Jurkat, Clone E6-1 (cell line): Measurements from ENCODE around the gene SCAMP2.

ENCODE experiments used
- DNase-seq: peaks from one replicate; pipeline ENCODE4 v3.0.0-alpha.2; 2011; ENCODE audit warnings: low read depth, low spot score
- H3K4me3 ChIP-seq: 2 replicates; pipeline ENCODE4 v1.5.1; 2011; ENCODE audit warnings: mild to moderate bottlenecking, low read length, control low read depth, moderate library complexity

SCAMP2 gene

DNA sequence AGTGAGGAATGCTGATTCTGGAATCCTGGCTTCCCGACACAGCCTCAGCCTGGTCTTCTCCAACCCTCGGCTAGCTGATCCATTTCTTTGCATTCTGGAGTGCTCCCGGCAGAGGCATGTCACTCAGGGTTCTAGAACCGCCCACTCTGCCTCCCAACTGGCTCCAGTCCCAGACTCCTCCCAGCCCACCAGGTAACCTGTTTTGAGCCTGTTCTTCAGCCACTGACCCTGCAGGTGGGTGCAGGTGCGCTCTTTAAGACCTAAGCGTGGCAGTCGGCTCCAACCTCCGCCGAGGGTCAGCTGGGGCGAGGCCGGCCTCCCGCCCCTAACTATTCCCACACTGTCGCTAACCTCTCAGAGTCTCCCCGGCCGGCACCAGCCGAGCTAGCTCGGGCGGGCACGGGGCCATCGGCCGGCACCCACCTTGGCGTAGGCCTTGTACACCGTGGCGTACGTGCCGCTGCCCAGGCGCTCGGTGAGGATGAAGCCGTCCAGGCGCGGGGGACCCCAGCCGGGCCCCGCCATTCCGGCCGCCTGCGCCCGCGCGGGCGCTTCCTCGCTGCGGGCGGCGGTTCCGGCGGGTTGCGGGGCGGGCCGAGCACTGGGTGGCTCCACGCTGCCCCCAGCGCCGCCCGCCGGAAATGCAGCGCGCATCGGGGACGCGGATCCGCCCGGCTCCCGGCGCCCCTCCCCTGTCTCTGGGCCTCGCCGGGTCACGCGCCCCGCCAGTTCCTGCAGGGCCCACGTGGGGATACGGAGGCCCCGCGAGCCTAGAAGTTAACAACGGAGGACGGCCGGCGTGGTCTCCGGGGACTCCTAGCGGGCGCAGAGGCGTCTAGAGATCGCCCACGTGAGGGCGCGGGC, 30.4 kb downstream of the SCAMP2 start, which contains the start of gene ULK3:
TSS of gene ULK3 (minus strand) at position 576 of the 864 bp plus-strand sequence. CDS start at position 525, 51 bp downstream.
- peak within 1 kb of the TSS; percentile 86 for H3K4me3 ChIP-seq
- DNase-seq, result peak; percentile 80

DNA sequence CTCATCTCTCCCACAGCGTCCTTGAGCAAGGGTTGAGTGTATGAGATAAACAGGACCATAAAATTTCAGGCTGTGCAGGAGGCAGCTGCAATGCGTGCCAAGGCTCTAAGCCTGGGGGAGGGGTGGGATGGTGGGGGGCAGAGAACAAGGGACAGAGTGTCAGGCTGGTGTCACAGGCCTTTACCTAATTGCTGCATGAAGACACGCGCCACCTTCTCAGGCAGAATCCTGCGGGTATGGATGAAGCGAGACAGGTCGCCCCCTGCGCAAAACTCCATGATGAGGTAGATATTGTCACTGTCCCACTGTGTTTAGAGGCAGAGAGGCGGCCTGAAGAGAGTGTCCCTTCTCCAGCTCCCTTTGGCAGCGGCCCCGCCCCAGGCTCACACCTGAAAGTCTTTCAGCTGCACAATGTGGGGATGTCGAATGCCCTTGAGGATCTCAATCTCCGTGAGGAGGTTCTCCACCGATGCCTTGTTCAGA, 31.2 kb downstream of the SCAMP2 start:
- H3K4me3 ChIP-seq, result peak overlapping the region; percentile 86

DNA sequence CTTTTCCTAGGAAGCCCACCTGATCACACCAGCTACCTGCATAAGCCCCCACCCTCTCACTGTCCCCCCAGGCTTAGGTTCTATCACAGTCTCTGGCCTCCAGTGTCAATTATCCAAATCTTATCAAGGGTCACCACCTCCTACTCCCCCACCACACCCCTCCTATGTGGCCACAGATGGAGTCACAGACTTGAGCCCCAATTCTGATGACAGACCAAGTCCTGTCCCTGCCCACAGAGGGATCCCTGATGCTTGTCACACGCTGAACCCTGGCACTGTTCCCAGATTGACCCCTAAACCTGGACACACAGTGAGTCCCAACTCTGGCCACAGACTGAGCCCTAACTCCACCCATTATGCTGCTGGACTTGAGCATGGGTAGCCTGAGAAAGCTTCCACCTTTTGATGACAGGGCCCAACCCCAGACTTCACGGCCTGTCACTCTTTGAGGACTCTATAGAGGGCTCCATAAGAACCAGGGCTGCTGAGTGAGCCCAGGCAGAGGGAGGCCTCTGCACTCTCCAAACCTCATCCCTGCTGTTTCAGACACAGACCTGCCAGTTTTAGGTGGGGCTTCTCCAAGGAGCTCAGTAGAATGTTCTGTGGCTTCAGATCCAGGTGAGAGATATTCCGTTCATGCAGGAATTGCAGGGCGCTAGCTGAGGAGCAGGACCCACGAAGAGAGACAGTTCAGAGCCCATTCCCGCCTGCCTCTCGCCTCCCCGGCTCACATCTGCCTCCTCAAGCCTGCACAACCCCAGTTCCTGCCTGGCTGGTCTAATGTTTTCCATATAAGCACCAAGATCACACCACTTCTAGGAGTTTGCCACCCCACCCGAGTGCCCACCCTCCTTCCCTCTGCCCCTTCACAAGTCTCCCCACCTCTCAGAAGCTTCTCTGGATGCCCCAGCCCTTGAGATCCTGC, 32.1 kb downstream of the SCAMP2 start:
- DNase-seq, result no peak
- no peak overlapping the region for H3K4me3 ChIP-seq

More for the DNA sequence above, 31.2 kb downstream of the SCAMP2 start:
- DNase-seq, result no peak

DNA sequence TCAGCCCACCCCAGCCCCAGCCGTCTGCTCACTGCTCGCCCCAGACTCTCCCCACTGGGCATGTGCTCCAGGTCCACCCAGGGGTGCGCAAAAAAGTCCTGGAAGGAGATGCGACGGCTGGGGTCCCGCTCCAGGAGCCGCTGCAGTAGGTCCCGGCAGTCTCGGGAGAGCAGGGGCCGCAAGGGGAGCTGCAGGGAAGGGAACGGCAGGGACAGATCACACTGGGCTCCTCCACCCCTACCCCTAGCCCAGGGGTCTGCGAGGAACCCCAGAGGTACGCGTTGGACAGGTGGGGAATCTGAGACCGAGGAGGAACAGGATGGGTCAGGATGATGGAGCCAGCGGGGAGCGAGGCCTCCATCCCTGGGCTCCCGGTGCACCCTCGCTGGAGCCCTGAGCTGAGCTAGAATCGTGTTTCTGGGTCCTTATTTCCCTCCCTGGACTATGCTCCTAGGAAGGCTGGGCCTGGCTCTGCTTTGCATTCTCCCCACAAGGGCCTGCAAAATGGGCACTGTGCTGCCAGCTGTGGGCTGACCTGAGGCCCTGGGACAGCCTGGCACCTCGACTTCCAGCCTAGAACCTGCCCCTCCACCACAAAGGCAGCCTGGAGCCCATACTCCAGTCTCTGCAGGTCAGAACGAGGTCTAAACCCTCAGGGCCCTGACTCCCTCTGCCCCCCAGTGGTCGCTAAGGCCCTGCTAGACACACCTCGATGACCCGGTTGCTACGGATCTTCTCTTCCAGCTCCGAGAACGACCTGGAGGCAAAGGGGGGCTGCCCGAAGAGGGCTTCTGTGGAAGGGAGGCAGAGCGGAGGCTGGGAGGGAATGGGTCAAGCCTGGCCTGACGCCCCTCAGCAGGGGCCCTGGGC, 33.4 kb downstream of the SCAMP2 start:
- H3K4me3 ChIP-seq, result no peak overlapping the region
- DNase-seq, result no peak

DNA sequence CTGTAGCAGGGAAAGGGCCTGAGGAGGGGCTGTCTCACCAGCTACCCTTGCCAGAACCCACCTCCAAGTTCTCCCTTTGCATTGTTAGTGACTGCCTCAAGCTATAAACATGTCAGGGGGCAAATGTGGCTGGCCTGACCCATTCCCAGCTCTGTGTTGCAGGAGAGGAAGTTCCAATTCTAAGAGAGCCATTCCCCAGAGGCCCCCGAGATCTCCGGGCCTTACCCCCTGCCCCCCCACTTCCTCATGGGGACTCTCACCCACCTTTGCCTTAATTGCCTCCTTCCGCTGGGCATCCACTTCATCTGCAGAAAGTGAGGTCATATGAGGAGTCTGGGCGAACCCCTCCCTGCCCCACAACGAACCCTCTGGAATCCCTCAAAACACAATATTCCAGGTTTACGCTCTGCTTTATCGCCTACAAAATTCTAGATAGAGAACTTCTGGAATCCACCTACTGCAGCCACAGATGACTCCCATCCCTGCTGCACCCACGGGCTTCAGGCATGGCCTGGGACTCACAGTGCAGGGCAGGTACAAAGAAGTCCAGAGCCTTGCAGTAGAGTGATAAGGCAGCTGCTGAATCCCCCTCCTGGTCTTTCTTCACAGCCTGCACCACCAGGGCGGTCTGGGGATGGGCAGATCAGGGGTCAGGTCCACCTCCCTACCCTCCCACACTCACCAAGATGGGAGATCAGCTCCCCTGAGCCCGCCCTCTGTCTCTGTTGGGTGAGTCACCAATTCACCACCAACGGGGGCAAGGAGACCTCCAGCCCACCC, 34.2 kb downstream of the SCAMP2 start:
- H3K4me3 ChIP-seq, result no peak overlapping the region
- DNase-seq, result no peak

DNA sequence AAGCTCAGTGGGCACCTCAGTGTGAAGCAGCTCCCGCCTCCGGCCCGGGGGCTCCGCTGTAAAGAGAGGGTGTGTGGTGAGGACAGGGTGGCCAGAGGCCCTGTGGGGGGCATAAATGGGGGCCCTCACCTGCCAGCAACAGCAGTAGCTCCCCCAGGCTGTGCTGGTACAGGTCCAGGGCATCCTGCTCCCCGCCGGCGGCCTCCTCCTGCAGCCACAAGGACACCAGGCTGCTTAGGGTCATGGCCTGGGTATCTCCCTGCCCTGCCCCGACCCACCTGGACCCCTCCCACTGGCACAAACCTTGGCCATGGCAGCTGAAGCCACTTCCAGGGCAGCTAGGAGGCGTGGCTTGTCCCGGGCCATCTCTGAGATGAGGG, 35.0 kb downstream of the SCAMP2 start:
- DNase-seq, result no peak
- no peak overlapping the region for H3K4me3 ChIP-seq

DNA sequence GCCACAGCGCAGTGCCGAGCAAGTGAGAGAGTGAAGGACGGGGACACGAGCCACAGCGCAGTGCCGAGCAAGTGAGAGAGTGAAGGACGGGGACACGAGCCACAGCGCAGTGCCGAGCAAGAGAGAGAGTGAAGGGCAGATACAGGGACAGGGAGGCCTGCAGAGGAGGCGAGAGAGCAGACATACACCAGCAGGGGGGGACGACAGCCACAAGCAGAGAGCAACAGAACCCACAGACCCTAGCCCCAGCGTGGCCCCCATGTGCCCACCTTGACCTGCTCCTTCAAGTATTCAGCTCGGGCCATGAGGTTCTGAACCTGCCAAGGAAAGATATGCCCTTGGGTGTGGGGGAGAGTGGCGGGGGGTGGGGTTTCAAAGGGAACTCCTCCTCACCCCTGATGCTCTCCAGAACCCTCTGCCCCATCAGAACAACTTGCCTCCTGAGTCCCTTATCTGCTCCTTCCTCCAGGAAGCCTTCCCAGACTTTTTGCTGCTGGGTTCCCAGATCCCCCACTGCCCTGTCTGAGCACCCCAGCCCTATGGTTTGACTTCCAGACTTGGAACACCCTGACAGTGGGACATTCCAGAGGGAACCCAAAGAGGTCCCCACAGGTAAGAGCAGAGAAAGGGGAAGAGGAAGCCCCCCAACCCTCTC, 35.6 kb downstream of the SCAMP2 start:
- H3K4me3 ChIP-seq, result no peak overlapping the region
- no peak for DNase-seq

DNA sequence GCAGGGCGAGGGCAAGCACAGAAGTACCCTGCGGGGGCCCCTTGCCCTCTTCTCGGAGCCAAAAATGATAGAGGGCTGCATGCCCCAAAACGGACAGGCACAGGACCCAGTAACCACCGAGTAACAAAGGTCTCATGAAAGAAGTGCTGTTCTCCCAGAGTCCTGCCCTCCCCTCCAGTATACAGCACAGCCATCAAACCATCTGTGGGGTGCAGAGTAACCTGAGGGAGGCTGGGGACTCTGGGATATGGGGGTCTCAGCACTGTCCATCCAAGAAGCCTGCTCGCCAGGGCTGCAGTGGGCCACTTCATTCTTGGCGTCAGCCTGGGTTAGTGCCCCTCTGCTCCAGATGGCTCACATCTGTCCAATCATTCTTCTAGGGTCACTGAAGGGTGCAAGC, 36.3 kb downstream of the SCAMP2 start:
- no peak for DNase-seq
- H3K4me3 ChIP-seq, result no peak overlapping the region

DNA sequence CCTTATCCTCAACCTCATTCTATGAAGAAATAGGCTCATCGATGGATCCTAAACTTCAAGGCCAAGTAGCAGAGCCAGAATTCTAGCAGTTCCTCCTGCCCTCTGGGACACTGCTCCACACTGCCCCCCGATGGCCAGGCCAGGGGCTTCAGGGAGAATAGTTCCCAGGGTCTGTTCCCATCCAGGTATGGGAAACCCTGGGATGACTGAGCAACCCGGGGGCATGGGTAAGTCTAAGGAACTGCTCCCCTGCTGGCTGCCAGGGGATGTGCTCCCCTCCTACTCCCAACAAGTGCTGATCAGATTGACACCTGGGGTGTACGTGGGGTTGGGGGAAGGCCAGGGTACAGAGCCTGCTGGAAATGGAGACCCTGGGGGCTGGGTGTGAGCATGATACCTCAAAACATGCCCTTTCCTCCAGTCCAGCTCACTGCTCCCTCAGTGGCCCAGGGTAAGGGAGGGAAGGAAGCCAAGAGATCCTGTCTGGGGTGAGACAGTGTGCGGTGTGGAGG, 37.8 kb downstream of the SCAMP2 start:
- no peak for DNase-seq
- no peak overlapping the region for H3K4me3 ChIP-seq

DNA sequence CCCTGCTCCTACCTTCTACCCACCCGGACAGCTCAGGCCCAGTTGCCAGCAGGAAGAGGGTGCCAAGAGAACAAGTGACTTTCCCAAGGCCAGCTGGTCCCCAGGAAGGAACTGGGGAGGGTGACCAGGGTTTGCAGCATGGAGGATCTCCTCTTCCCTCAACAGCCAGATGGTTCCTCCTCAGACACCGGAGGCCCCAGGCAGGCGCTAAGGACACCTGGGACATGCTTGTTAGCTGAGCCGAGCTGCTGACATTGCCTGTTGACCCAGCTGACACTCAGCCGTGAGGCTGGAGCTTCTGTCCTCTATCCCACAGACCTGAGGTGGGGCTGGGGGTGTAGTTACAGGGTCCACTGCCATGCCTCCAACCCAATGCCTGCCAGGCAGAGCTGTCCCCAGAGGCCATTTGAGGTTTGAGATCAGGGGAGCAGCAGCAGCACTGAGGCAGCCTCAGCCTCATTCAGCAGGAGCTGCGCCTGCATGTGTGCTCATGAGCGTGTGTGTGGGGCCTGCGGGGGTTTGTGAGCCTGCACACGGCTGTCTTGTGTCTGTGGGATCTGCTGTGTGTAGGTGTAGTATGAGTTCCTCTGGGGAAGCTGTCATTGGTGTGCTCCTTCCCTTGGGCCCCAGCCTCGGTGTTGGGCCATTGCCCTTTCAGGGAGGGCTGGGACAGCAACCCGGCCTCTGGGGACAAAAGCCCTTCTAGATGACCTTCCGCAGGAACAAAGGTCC, 39.6 kb downstream of the SCAMP2 start:
- DNase-seq, result no peak
- H3K4me3 ChIP-seq, result no peak overlapping the region

DNA sequence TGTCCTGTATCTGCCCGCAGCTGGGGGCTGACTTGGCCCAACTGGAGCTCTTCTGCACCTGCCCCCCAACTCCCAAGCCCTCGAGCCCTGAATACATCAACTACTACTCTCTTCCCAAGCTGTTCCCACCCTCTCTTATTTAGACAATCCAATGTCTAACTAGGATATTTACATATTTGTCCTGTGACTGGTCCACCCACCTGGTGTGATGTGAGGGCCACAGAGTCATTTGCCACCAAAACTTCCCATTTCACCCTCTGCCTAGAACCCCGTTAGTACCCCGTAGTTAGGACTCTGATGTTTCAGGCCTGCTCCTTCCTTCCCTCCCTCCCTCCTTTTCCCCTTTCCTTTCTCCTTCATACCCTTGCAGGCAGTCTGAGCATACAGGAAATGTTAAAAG, 40.3 kb downstream of the SCAMP2 start:
- DNase-seq, result no peak
- no peak overlapping the region for H3K4me3 ChIP-seq

DNA sequence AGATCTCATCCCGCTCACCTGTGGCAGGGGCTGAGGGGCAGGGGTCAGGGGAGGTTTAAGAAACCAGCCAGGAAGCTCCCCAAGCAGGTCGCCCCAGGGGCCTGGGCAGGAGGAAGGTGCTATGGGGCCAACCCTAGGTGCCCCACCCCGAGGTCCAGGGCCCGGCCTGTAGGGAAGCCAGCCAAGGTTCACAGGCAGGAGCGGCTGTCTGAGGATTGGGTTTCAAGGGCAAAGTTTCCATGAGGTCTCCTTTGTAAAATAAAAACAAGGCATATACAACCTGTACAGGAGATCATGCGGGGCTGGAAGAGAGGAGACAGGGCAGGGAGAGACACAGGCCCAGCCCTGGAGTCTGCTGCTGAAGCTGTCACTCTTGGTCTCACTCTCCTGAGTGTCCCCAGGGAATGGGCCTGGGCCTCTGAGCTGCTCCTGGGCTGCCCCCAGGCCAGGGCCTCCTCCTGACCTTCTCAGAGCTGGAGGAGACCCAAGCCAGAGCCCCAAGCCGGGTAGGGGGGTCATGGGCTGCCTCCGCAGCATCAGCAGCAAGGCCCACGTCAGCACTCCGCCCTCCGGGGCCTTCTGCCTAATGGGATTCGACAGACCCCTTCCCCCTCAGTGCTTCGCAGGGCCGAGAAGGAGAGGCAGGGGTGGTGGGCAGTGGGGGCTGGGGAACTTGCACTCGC, 41.2 kb downstream of the SCAMP2 start:
- DNase-seq, result no peak

DNA sequence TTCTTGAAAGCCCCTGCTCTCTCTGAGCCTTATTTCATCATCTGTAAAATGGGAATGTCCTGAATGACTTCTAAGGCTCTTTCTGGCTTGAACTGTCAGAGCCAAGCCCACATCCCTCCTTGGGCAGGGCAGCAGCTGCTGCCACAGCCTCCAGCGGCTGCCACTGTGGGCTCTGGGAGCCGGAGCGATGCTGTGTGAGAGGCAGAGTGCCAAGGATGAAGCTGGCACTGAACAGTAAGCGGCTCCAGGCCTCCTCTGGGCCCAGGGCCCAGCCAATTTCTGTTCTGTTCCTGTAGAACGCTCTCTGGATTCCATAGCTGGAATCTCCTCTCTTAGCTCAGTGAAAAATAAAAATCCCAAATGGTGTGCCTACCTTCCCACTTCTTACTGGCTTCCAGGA, 42.3 kb downstream of the SCAMP2 start:
- no peak for DNase-seq
- H3K4me3 ChIP-seq, result no peak overlapping the region

More for the DNA sequence above, 41.2 kb downstream of the SCAMP2 start:
- no peak overlapping the region for H3K4me3 ChIP-seq

DNA sequence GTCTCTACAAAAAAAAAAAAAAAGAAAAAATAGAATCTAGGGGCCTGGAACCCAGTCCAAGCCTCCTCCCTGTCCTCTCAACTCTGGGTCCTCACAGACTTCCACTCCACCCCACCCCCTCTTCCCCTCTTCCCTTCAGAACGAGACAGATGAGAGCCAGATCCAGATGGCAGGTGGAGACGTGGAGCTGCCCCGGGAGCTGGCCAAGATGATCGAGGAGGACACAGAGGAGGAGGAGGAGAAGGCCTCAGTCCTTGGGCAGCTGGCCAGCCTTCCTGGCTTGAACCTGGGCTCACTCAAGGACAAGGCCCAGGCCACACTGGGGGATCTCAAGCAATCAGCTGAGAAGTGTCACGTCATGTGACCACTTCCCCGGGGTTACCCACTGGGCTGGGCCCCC, 43.2 kb downstream of the SCAMP2 start:
- H3K4me3 ChIP-seq, result no peak overlapping the region
- no peak for DNase-seq

DNA sequence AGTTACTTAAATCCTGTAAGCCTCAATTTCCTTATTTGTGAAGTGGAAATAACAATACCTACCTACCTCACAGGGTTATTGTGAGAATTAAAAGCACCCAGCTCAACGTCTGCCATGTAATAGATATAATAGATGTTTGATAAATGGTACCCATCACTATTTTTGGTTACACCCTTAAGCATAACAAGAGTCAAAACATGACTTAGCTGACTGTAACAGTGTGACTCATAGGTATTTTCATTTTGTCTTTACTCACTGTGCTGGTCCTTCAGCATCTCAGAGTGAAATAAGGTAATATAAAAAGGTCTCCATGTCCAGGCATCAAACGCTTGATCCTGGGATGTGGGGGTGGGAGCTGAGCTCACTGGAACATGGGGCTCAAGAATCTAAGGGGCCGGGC, 43.7 kb downstream of the SCAMP2 start:
- no peak overlapping the region for H3K4me3 ChIP-seq
- no peak for DNase-seq

DNA sequence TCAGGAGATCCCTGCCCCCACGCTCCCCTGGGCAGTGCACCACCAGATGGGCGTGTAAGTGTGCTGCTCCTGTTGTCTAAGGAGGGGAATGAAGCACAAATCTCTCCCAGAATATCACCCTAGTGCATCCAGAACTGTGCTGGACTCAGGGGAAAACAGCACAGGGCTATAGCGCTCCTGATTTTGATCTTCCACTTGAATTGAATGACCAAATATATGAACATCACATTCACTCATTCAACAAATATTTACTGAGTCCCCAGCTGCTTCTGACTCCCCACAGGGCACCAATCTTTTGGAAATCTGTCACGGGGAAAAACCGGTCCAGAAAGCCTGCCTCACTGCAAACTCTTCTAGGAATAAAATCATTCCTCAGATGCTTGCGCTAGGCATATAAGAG, 44.3 kb downstream of the SCAMP2 start:
- no peak for DNase-seq
- no peak overlapping the region for H3K4me3 ChIP-seq
